Nephron progenitor cell (in vitro differentiated cells): ENCODE results near the gene IGFBP7.
A peak's percentile ranks its signal among the peaks of the same experiment; 100 is the strongest.

ENCODE experiments used
- DNase-seq: peaks from one replicate; pipeline ENCODE4 v3.0.0; 2021
- H3K27ac Mint-ChIP-seq: 2 replicates; pipeline ENCODE4 v1.8.0; 2021; ENCODE audit warnings: mild to moderate bottlenecking, moderate library complexity, mixed read lengths
- H3K27me3 Mint-ChIP-seq: 2 replicates; pipeline ENCODE4 v1.8.0; 2021; ENCODE audit warnings: mild to moderate bottlenecking, low read depth, mixed read lengths; ENCODE audit not compliant: poor library complexity
- H3K36me3 Mint-ChIP-seq: 2 replicates; pipeline ENCODE4 v1.8.0; 2021; ENCODE audit warnings: low read depth, mixed read lengths
- H3K4me1 Mint-ChIP-seq: 2 replicates; pipeline ENCODE4 v1.8.0; 2021; ENCODE audit warnings: mixed read lengths
- H3K4me3 Mint-ChIP-seq: 2 replicates; pipeline ENCODE4 v1.8.0; 2021; ENCODE audit warnings: mild to moderate bottlenecking, moderate library complexity, mixed read lengths
- H3K9me3 Mint-ChIP-seq: 2 replicates; pipeline ENCODE4 v1.8.0; 2021; ENCODE audit warnings: mild to moderate bottlenecking, moderate library complexity, mixed read lengths
- CTCF ChIP-seq: fragments of 200-600 bp; sonication (generic); IDR thresholded peaks from 2 replicates; pipeline ENCODE4 v1.5.0; 2021; ENCODE audit warnings: antibody characterized with exemption

The IGFBP7 gene

DNA sequence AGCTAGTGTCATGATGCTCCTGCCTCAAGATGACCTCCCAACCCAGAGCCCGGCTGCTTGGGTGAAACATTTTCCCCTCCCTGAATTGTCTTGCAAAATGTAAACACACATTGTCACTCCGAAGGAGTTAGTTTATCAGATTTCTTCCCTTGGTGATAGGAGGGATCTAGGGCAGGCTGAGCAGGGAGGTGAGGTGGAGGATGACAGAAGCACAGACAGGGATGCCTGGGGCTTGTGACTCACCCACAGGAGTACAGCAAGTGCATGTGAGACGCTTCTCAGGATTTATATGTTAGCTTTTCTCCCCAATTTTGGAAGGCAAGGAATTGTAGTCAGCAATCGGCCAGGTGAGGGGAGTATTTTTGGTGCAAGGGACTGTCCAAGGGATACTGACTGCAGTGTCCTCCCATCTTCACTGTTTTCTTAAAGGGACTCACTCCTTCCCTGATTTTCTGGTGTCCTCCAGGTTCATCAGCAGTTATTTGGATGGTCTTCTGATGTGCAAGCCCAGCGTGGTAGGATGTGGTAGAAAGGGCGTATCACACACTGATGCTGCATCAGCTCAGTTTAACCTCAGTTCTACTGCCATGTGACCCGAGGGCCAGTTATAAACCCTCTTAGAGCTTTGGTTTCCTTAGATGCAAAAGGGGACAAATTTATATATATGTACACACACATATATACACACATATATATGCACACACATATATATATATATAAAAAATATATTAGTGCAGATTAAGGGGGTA is 46.2 kb upstream of the IGFBP7 start:
- TF ChIP-seq CTCF = no peak

DNA sequence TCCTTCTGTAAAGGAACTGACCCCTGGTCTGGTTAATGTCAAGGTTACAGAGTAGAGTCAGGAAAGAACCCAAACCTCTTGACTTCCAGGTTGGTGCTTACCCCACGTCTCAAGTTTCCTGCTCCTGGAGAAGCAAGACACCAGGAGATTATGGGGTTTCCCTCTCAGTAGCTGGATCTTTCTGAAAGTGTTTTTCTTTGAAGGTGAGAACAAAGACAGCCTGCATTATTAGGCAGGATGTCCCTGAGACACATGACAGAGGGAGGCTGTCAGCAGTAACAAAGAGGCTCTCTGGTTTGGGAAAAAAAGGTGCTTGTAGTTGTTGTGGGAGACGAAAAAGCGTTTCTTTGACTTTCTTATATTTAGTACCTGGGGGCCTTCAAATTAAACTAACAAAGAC is 44.7 kb upstream of the IGFBP7 start:
- Mint-ChIP-seq H3K36me3 (peaks cover 15% of the 10 kb centered on the region), H3K4me3 (no peak overlapping the region), H3K4me1 (peaks cover 13% of the 10 kb centered on the region), H3K27me3 (no peaks in the 10 kb centered on the region), H3K9me3 (peaks cover 18% of the 10 kb centered on the region), H3K27ac (peak overlapping the region; percentile 2)
- DNase-seq = no peak
- no peak for TF ChIP-seq CTCF

More for the DNA sequence above, 46.2 kb upstream of the IGFBP7 start:
- Mint-ChIP-seq H3K27me3 (no peaks in the 10 kb centered on the region), H3K4me3 (no peak overlapping the region), H3K36me3 (peaks cover 15% of the 10 kb centered on the region), H3K4me1 (peaks cover 13% of the 10 kb centered on the region), H3K27ac (no peak overlapping the region), H3K9me3 (peaks cover 18% of the 10 kb centered on the region)
- no peak for DNase-seq

- H3K27me3 Mint-ChIP-seq = no peaks in the 10 kb centered on the region
- peak overlapping the region; percentile 64 for H3K27ac Mint-ChIP-seq
- no peak for TF ChIP-seq CTCF
- peaks cover 15% of the 10 kb centered on the region for H3K36me3 Mint-ChIP-seq
- no peak for DNase-seq
- peaks cover 18% of the 10 kb centered on the region for H3K4me1 Mint-ChIP-seq
- H3K4me3 Mint-ChIP-seq = no peak overlapping the region
- peaks cover 18% of the 10 kb centered on the region for H3K9me3 Mint-ChIP-seq
Measured at GRCh38 chr4:57154191-57154590, 44.0 kb upstream of the IGFBP7 start.

- peaks cover 18% of the 10 kb centered on the region for H3K4me1 Mint-ChIP-seq
Measured at GRCh38 chr4:57153207-57153606, 43.0 kb upstream of the IGFBP7 start.

GRCh38 chr4:57151481-57151880 is 41.3 kb upstream of the IGFBP7 start:
- H3K36me3 Mint-ChIP-seq = peaks cover 13% of the 10 kb centered on the region

More at GRCh38 chr4:57153207-57153606, 43.0 kb upstream of the IGFBP7 start:
- Mint-ChIP-seq H3K4me3 (no peak overlapping the region), H3K27me3 (no peaks in the 10 kb centered on the region), H3K9me3 (peaks cover 18% of the 10 kb centered on the region), H3K27ac (no peak overlapping the region), H3K36me3 (peaks cover 15% of the 10 kb centered on the region)
- no peak for TF ChIP-seq CTCF
- no peak for DNase-seq

More at GRCh38 chr4:57151481-57151880, 41.3 kb upstream of the IGFBP7 start:
- Mint-ChIP-seq H3K27me3 (no peaks in the 10 kb centered on the region), H3K4me3 (no peak overlapping the region), H3K27ac (no peak overlapping the region), H3K9me3 (peaks cover 16% of the 10 kb centered on the region), H3K4me1 (peaks cover 18% of the 10 kb centered on the region)
- no peak for TF ChIP-seq CTCF
- DNase-seq = no peak
